Ureter (tissue), 1 donor: ENCODE results near the gene KIFC3. TPM values are rescaled to one million over a fixed set of nuclear protein-coding genes. Genes with fewer than 3 reads are reported as not detected.
"Not testable (repeated sequence)": the region's sequence is repeated elsewhere in the genome, so short reads cannot be mapped to it uniquely, and the experiment has no call there.

Experiments
- DNase-seq: peaks from one replicate; pipeline ENCODE4 v3.0.0-alpha.2; 2020; ENCODE audit warnings: low spot score
- total RNA-seq: library from RNA; stranded (reverse); gene quantifications from one replicate; pipeline ENCODE4 v1.2.4, GENCODE V29; 2023
- donor health status: DM: yes; HTN: yes; CAD: no.

KIFC3 gene
- total RNA-seq, 1 donor from 2014 or later, result 117 TPM

DNA sequence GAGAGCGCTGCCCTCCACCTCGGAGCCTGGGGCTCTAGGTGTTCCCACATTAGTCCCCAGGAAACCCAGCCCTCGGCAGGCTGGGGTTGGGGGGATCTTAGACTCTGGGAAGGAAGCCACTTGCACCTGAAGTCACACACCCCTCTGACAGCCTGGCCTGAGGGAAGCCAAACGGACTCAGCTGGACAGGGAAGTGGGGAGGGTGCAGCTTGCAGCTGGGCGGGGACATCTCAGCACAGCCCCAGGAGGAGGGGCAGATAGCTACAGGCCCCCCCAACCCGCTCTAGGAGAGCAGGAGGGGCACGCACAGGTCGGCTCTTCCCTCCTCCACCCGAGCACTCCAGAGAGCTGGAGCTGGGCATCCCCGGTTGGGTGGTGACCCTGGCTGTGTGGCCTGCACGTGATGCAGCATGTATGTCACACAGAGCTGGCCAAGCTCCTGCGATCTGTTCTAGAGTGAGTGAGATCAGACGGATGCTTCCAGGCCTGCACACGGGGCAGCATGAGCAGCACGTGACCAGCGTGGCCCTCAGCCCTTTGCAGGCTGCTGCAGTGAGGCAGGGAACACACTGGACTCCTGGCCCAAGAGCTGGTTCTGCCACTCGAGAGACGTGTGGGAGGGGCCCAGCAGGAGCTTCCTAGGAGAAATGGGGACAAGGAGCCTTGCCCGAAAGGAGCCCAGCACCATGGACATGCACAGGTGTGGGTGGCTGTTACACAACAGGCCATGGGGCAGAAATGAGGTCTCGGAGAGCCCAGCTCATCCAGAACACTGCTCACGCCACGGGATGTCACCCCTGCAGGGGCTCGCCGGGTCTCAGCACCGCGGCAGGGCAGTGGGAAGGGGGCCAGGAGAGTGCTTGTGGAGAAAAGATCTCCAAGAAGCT, 15.4 kb downstream of the KIFC3 start:
- DNase-seq, result peak; percentile 61

DNA sequence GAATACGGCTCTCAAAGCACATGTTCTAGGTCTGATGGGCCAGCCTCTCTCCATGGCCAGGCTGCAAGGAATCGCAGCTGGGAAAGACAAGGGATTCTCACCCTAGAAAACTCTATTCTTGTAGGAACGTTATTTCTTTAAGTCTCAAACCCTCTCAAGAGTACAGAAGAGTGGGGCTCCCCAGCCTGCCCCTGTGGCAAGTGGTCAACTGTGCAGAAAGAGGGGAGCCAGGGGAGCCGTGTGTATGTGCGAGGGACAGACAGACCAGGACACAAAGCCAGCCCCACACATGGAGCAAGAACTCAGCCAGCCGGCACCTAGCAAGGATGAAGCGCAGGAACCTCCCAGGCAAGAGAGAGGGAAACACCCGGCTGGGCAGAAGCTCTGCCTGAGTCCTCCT, 16.4 kb downstream of the KIFC3 start:
- DNase-seq, result no peak

DNA sequence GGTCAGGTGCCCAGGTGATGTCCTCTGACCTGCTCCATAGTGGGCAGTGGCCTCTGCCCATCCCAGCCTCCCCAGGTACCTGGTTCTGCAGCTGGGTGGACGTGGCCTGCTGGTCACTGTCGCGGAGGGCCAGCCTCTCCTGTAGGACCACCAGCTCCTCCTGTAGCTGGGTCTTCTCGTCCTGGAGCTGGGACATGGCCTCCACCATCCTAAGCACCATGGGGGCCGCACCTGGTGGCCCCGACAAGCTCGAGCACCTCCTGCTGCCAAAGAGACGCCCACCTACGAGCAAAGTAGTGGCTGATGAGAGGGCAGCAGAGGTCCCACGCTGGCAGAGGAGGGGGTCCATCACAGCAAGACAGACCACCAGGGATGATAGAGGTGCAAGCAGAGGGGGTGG, 16.9 kb downstream of the KIFC3 start:
- DNase-seq, result no peak

DNA sequence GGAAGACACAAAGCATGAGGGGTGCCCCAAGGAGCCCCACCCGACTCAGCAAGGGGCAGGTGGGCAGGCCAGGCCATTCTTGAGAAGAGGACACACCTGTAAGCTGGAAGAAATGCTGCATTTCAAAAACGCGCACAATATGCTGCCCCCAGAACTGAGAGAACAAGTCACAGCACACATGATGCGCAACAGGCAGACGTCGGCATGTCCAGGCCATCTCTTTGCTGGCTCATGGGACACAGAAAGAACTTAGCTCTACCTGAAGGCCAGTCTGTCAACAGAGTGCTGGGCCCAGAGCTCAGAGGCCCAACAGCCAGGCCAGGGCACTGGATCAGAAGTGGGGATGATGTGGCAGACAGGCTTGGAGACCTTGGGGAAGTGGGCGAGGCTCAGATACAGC, 18.0 kb downstream of the KIFC3 start:
- no peak for DNase-seq

DNA sequence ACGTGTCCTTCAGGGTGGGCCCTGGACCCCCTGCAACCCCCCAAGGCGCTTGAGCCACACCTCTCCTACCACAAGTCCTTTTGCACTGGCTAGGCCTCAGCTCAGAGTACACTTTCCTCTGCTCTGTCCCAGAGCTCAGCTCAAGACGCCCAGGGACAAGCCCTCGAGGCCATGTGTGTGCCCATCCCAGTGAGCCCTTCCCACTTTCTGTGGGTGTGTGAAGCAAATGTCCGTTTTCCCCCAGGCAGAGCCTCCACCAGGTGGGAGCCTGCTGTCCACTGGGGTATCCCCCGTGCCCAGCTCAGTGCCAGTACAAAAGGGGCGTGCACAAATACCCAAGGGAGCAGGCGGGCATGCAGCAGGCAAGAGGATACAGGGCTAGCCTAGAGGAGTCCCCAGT, 18.4 kb downstream of the KIFC3 start:
- DNase-seq, result no peak

DNA sequence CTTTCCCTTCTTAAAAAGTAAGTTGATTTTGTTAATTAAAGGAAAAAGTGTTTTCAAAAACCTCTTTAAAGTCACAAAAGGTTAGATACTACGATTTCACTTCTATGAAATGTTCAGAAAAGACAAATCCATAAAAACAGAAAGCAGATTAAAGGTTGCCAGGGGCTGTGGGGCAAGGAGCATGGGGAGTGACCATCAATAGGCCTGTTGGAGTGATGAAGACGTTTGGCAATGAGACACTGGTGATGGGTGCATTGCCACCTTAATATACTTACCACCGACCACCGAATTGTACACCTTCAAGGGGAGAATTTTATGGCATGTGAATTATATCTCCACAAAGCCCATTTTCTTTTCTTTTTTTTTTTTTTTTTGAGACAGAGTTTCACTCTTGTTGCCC, 19.2 kb downstream of the KIFC3 start:
- DNase-seq, result no peak

DNA sequence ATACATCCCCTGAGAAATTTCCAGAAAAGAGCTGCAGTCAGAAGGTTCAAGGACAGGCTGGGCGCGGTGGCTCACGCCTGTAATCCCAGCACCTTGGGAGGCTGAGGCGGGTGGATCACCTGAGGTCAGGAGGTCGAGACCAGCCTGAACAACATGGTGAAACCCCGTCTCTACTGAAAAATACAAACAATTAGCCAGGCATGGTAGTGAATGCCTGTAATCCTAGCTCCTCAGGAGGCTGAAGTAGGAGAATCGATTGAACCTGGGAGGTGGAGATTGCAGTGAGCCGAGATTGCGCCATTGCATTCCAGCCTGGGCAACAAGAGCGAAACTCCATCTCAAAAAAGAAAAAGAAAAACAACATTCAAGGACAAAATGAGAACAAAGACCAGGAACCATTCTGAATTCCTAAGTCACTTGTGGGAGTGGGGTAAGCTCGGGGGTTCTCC, 19.7 kb downstream of the KIFC3 start:
- not testable (repeated sequence) for DNase-seq

DNA sequence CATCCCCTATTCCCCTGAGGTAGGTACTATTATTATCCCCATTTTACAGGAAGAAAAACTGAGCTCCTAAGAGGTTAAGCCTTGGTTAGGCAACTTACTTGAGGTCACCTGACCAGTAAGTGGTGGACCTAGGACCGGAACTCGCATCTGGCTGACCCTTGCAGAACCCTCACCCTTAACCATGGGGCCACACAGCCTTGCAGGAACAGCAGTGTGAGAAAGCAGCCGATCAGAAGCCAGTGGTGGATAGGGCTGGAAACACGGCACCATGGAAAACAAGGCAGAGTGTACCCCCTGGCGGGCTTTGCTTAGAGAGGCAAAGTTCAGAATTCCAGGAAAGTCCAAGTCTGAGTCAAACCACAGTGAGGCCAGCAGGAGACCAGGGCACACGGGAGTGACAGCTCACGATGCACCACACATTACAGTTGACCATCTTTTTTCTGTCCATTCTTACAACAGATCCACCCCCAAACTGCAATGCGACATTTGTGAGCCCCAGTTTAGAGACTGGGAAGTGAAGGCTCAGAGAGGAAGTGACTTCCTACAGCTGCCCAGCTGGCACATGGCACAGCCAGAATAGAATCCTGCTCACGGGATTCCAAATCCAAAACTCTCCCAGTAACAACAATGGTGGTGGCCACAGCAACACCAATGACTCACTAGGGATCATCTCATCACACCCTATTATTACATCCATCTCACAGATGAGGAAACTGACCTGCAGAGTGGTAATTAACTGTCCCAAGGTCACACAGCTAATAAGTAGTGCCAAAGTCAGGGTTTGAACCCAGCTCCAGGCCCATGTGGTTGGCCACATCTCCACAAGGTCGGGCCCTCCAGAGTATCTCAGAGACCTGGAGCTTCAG, 20.3 kb downstream of the KIFC3 start:
- no peak for DNase-seq

DNA sequence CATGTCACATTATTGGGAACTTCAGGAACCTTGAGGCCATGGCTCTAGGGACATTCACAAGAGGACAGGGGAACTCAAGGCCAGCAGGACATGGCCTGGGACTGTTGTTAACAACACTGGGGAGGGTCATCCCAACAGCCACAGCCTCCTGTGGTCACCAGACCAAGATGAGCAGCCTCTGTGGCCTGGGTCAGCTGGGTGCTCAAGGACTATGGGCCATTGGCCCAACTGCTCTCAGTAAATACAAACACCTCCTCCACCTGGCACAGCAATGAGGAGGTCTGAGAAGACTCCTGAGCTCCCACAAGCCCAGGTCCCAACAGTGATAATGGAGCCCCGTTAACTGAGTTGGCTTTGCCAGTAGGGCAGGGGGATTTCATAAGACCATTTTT, 20.9 kb downstream of the KIFC3 start:
- no peak for DNase-seq

DNA sequence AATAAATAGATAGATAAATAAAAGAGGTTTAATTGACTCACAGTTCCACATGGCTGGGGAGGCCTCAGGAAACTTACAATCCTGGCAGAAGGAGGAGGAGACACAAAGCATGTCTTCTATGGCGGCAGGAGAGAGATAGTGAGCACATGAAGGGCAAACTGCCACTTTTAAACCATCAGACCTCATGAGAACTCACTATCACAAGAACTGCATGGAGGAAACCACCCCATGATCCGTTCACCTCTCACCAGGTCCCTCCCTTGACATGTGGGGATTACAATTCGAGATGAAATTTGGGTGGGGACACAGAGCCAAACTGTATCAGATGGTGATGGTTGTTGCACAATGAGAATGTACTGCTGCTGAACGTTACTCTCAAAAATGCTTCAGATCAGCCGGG, 22.5 kb downstream of the KIFC3 start:
- DNase-seq, result not testable (repeated sequence)

DNA sequence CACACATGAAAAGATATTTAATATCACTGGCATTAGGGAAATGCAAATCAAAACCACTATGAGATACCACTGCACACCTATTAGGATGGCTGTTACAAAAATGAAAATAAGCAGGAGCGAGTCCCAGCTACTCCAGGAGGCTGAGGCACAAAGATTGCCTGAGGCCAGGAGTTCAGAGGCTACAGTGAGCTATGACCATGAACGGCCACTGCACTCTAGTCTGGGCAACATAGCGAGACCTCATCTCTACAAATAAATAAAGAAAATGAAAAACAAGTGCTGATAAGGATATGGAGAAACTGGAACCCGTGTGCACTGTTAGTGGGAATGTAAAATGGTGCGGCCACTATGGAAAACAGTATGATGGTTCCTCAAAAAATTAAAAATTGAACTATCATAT, 23.6 kb downstream of the KIFC3 start:
- no peak for DNase-seq

DNA sequence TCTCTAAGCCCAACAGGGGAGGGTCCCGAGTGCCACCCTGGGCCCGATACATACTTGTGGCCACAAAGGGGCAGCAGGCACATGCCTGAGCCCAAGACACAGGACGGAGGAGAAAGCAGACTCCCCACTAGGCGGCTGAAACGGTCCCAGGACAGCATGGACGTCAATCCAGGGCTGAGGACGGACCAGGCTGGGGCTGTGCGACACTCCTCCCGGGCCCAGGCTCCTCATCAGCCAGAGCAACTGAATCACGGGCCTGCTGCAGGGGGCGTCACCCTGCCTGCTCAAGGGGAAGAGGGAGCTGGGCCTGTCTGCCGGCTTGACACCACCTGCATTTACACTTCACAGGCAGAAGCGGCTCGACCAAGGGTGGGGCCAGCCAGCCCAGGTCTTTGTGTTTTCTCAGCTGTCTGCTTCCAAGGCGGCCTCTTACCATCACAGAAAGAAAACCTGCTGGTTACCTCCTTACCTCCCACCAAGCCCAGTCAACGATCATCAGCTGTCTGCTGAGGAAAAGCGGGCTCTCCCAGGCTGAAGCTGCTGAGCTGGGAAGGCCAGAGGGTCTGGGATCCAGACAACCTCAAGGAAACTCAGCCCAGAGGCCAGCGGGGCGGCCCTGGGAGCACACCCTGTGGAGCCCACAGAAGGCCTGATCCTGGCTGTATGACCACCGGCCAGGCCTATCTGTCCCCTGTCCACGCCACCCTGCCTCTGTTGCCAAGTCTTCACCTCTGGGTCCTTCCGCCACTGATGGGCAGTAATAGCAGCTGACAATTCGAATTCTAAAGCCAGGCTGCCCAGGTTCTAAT, 26.4 kb downstream of the KIFC3 start:
- DNase-seq, result no peak

DNA sequence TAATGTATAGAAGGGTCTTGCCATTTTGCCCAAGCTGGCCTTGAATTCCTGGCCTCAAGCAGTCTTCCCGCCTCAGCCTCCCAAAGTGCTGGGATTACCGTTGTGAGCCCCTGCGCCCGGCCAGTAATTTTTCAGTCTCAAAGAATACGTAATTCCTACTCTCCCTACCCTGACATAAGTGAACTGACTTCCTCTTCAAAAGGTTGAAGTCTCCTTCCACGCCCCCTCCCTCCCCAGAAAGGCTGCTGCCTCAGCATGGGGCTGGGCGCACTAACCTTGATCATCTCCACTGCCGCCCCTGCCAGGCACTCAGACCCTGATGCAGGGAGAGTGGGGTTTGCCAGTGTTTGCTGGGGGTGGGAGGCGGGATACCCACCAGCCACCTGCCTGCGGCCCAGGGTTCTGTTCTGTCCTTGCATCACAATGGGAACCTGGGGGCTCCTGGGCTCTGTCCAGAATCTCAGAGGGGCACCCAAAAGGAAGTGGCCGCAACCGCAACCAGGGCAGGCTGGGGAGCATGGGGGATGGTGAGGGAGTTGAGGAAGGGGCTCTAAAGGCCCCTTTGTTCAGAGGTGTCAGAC, 27.5 kb downstream of the KIFC3 start:
- no peak for DNase-seq

DNA sequence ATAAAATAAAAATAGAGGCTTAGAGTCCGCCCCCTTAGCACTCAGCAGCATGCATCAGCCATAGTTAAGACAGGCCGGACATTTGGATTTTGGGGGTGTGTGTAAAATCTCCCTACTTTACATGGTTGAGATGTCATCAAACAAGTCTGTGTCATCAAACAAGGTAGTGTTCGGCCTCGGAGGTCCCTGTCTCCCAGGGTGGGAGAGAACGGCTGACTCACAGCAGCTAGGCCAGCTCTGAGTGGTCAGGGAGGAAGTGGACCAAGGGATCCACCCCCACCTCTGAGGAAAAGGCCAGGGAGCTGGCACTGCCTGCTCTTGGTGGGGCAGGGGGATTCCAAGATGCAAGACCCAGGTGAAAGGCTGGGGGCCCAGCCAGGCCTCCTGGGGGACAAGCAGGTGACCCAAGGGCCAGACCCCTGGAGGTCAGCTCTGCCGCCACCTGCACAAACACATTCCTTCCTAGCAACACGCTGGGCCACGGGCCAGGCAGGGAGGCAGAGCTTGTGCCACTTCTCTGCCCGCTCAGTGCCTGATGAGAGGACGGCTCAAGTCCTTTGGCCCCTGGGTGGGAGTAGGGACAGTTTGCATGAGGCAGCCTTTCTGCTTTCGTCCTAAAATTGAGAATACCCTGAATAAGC, 28.5 kb downstream of the KIFC3 start:
- DNase-seq, result no peak

DNA sequence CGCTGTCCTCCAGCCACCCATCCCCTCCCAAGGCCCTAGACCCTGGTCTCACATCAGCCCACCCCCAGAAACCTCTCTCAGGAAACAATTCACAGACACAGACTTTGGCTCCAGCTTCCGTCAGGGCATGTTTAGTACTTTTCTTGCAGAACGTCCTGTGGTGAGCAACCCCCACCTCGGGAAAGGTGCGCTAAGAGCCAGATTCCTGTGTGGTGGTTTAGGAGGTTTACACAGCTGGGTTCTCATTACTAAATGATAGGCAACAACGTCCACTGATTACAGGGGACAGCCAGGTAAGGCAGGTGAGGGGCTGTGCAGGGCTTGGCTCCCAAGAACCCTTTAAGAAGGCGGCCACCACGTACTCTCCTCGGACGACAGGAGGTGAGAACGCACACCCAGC, 29.3 kb downstream of the KIFC3 start:
- DNase-seq, result no peak

DNA sequence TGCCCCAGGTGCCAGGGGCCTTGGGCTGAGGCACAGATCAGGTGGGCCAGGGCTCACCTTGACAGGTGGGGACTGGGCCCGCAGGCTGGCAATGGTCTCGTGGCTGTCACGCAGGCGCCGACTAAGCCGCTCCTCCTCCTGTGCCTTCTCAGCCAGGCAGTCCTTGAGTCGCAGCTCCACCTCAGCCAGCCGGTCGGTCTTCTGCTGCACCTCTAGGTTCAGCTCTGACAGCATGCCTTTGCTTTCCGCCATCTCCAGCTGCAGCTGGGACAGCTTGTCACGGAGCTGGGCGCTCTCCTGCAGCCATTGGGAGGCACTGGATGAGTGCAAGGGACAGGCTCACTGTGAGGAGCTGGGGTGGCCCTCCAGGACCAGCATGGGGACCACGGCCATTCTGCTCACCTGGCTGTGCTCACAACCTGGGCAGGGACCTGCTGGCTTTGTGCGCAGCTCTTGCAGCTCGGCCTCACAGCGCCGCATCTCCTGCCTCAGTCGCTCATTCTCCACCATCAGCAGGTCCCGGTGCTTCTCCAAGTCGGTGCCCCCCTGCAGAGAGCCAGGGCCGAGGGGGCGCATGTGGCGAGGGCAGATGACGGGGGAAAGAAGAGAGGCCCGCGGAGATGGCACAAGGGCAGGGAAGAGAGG, 31.0 kb downstream of the KIFC3 start:
- DNase-seq, result no peak

DNA sequence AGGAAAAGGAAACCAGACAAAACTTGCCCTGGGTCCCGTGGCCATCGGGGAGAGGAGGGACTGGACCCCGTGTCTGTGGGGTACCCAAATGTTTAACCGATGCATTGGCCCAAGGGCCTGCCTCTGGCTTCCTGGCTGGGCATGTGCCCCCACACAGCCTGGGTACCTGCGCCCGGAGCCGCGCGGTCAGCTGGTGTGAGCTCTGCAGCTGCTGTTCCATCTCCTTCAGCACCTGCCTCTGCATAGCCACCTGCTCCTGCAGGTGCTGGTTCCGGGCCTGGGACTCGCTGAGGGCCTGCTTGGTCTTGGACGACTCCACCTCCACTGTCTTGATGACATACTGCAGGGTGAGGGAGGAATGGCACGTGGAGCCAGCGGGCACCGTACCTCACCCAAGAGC, 31.9 kb downstream of the KIFC3 start:
- no peak for DNase-seq

DNA sequence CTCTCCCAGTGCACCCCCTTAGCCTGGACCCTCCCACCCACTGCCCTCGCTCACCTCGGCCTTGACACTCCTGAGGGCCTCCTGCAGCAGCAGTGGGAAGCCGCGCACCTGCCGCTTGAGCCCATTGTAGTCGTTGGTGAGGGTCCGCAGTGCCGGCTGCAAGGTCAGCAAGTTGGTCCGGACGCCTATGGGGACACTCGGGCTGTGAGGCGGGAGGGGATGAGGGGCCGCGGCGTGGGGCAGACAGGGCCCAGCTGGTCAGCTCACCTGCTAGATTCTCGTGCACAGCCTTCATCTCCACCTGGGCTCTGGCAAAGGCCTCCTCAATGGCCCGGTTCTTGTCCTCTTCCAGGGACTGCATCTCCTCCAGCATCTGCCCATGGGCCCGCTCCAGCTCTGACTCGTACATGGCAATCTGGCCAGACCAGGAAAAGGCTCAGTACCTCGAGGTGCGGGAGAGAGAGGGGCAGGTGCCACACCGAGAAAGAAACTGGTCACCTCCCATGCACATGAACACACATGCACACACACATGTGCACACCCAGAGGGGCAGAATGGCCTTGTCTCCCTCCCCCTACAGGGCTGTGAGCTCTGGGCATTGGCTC, 32.6 kb downstream of the KIFC3 start:
- no peak for DNase-seq

DNA sequence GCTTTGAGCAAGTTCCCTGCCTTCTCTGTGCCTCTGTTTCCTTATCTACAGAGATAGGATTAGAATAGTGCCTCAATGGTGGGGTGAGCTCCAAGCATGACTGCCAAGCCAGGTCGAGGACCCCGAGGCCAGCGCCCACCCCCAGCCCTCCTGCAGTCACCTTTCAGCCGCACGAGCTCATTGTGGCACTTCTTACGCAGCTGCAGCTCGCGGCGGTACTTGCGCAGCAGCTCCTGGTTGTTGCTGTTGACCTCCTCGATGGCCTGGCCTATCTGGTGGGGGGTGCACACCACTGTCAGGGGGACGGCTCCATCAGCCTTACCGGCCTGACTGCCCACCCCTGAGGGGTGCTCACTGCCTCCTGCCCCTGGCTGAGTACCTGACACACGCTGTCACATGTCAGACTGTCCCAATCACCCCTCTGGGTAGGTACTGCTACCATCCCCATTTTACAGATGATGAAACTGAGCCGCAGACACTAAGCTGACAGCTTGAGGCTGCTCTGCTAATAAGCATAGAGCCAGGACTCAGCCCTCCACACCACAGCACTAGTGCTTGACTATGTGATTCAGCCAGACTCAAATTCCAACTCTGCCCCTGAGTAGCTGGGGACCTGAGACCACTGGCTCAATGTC, 35.5 kb downstream of the KIFC3 start:
- DNase-seq, result no peak
